ENCODE data around the gene SLC38A2.
"Not testable (repeated sequence)": the region's sequence is repeated elsewhere in the genome, so short reads cannot be mapped to it uniquely, and the experiment has no call there.

The SLC38A2 gene

DNA sequence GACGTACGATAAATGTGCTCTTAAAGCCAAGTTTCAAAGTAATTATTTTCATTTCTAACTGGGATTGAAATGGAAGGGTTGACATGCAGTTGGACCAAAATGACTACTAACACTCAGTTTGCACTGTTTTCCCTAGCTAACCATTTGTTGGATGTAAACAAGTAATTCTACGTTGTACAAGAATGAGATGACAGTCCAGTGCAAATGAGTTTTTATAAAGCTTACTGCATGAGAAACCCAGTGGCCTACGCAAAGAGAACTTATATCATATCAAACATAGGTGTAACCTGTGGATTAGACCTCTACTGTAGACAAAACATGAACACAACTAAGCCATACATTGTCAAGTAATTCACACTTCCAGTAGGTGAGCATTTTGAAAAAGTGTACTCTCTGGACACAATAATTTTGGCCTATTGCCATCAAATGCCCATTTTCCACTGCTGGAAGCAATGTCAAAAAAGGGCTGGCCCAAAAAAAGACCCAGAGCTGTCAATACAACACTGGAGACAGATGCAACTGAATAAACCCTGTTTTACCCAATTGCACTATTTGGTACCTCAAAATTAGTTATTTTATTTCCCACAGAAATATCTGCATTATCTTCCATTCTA is 12.8 kb downstream of the SLC38A2 start:
- no peak for DNase-seq

DNA sequence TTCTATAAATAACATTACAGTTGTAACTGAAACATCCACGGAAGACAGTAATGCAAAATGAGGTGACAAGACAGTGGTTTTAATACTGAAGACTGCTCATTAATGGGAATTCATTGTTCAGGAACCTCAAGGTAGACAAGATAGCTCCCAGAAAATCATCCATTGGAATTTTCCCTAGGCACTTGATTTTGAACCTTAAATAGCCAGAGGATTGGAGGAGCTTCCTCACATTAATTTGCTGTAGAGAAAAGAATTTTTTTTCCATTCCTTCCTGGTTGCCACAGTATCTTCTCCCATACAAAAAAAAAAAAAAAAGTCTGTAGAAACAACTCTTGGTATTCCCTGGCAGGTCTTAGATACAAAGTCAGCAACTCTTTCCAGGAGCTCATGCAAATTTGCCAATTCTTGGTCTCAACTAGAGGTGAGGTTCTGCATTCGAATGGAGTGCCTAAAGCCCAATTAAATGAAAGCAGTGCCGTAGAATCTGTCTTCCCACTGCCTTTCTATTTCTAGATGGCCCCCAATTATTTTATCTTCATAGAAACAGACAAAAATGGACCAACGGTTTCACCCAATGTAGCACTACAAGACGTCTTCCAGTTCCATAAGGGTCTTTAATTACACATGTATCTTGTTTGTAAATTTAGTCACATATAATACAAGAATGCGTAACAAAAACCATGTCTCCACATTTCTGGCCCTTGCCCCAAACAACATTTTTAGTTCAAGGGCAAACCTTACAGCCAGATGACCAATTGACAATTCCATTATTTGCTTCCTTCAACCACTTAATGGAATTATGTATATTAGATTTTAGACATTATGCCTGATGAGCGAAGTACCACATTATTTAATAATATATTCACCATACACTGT is 13.5 kb downstream of the SLC38A2 start:
- no peak for DNase-seq

- no peak for DNase-seq
Measured at GRCh38 chr12:46358325-46358700, 14.3 kb downstream of the SLC38A2 start.

DNA sequence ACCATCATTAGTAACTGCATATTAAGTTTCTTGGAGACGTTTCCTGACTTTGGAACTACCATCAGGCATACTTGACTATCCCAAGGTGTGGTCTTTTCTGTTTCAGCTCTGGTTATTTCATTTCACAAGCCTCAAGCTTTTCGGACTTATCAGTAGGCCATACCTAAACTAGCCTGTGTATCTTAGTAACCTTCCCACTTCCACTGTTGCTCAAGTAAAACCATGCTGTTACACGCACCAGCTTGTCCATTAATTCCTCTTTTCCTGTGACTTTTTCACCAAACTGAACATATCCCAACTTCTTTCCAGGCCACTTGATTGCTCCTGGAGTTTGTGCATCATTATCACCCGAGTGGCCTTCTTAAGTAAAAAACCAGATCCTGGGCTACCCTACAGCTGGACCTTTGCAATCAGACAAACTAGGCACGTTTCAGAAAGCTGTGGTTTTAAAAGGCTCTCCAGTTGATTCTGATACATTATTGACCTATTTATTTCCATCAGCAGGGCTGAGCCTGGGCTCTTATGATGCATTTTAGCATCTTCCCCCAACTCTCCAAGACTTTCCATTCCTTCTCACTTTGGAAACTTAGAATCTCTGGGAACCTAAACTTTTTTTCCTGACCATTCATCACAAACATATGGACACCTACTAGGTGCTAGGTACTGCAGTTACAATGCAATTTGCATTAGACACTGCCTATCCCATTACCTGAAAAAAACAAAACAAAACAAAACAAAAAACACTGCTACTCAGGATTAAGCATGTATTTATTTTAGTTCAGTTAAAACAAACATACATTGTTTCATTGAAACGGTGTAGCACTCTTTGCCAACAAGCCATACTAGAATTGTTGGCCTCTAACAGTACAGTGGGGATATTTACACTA is 14.9 kb downstream of the SLC38A2 start:
- no peak for DNase-seq

DNA sequence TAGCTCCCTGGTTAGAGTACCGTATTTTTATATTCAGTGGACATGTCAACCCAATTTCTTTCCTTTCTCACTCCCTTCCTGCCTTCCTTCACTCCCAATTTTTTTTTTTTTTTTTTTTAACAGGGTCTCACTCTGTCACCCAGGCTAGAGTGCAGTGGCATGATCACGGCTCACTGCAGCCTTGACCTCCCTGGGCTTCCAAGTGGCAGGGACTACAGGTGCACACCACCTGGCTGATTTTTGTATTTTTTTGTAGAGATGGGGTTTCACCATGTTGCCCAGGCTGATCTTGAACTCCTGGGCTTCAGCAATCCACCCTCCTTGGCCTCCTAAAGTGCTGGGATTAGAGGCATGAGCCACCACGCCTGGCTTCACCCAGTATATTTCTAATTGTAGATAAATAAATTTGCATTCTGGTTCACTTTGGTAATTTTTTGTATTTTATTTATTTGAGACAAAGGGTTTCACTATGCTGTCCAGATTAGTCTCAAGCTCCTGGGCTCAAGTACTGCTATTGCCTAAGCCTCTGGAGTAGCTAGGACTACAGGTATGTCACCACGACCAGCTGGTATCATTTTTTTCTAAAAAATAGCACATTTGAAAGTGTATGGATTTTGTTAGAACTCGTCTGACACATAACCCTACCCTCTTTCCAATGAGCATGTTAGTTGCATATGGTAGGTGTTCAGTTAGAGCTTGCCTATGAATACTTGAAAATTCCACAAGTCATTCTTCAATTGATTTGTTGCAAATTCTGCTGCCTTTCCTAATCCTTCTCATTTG is 15.7 kb downstream of the SLC38A2 start:
- DNase-seq = no peak

GRCh38 chr12:46354802-46355199 is 17.8 kb downstream of the SLC38A2 start:
- DNase-seq = no peak

DNA sequence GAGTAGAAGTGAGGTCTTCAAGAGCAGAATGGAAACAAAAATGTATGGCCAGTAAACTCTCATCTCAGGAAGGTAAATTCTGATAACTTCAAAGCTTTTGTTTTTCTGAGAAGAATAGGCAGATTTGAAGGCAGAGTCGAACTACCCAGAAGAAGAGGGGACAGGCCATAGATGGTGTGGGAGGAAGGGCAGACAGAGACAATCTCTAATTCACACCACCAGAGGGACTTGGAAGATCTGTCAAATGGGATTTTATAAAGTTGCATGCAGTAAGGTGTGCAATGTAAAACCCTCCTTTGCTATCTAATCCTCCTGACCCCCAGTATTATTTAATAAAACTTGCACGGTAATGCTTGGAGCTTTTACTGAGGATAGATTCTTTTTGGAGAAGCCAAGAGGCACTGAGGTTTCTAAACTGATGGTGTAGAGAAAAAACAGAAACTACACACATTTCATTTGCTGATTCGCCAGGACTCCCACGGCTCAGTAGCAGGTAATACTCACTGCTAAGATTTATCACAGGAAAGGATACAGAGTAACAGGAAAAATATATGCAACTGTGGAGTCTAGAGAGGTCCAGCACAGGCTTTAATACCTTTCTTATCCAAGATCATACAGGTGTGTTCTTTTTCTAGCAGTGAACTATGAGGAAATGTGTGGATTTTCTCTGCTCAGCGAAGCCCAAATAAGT is 18.3 kb downstream of the SLC38A2 start:
- no peak for DNase-seq

DNA sequence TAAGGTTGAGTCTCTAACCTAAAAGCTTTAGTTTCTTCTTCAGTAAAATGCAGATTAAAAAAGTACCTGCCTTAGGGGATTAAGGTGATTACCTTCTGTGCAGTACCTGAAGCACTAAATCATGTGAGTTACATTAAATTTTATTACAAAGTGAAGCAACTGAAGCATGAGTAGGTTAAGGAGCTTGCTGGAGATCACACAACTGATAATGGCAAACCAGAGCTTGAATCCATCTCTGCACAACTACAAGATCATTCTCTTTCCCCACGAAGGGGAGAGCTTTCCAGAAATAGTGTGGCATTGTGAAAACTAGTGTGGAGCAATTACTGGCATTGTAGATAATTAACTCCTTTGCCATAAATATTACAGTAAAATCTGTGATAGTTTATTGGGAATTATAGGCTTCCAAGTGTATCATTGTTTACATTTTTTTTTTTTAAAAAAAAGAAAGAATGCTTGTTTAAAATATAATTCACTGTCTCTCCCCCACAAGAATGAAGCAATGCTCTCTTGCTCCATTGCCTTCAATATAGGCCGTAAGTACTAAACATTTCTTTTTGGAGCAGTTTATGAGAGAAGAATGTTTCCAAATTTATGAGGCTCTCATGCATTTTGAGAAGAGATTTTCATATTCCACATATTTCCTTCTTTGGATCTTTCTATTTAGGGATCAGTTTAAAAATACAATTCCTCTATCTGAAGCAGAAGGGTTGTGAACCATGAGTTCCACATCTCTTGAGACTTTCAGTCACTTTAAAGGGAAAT is 20.5 kb downstream of the SLC38A2 start:
- DNase-seq = no peak

- no peak for DNase-seq
Measured at GRCh38 chr12:46351138-46351537, 21.4 kb downstream of the SLC38A2 start.

- DNase-seq = no peak
Measured at GRCh38 chr12:46349253-46349652, 23.3 kb downstream of the SLC38A2 start.

DNA sequence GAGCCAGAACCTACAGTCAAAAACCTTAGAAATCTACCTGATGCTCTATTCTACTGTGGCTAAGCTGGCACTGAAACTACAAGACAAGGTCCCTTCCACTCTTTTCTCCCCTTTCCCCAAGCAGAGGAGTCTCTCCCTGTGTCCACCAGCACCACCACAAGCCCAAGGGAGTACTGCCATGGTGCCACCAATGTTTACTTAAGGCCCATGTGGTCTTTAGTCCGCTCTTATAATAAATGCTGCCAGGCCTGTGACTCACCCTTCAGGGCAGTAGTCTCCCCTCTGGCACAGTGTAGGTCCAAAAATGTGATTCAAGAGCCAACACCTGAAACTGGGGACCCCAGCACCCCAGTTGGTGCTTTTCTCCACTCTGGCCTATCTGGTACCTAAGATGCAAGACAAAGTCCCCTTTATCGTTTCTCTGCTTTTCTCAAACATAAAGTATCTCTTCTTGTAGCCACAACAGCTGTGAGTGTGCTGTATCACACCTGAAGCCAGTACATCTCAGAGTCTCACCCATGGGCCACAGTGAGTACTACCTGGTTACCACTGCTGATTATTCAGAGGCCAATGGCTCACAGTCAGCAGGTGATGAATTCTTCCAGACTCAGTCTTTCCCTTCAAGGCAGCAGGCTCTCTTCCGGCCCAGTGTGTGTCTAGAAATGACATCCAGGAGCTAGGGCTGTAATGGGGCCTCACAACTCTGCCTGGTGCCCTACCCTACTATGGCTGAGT is 29.3 kb downstream of the SLC38A2 start:
- DNase-seq = no peak

DNA sequence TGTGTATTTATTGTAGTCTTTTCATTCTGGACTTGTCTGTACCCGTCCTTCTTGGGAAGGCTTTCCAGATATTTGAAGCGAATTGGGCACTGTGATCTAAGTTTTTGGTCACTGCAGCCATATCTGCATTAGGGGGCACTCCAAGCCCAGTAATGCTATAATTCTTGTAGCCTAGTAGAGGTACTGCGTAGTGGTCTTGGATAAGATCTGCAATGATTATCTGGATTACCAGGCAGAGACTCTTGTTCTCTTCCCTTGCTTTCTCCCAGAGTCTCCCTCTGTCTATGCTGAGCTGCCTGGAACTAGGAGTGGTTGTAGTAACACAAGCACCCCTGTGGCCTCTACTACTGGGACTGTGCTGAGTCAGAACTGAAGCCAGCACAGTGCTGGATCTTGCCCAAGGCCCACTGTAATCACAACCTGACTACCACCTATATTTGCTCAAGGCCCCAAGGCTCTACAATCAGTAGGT is 30.0 kb downstream of the SLC38A2 start:
- no peak for DNase-seq

DNA sequence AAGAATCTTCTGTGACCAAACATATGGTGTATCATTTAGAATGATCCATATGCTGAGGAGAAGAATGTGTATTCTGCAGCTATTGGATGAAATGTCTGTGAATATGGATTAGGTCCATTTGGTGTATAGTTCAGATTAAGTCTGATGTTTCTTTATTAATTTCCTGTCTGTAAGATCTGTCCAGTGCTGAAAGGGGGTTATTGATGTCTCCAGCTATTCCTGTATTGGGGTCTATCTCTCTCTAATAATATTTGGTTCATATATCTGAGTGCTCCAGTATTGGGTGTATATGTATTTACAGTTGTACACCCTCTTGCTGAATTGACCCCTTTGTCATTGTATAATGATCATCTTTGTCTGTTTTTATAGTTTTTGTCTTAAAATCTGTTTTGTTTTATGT is 33.5 kb downstream of the SLC38A2 start:
- no peak for DNase-seq

- DNase-seq = no peak
Measured at GRCh38 chr12:46332260-46332659, 40.3 kb downstream of the SLC38A2 start.

DNA sequence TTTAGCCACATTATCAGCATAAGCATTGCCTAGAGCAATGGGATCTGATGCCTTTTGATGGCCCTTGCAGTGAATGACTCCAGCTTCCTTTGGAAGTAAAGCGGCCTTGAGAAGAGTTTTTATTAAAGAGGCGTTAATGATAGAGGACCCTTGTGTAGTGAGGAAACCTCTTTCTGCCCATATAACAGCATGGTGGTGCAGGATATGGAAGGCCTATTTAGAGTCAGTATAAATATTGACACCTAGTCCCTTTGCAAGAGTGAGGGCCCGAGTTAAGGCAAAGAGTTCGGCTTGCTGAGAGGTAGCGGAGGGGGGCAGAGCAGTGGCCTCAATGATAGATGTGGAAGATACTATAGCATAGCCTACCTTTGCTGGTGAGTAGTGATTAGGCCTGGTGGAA is 47.5 kb downstream of the SLC38A2 start:
- not testable (repeated sequence) for DNase-seq

GRCh38 chr12:46320731-46321130 is 51.8 kb downstream of the SLC38A2 start:
- DNase-seq = no peak

- DNase-seq = no peak
Measured at GRCh38 chr12:46318037-46318436, 54.5 kb downstream of the SLC38A2 start.

Data from activated CD4-positive, CD25-positive, alpha-beta regulatory T cell treated with anti-CD3 and anti-CD28 coated beads, Interleukin-2, amount 50 U/mL, for 72 hours (primary cell).